Gastroesophageal sphincter (tissue), 4 donors: ENCODE measurements around the gene CFAP46. TPM values are rescaled to one million over a fixed set of nuclear protein-coding genes. Genes with fewer than 3 reads are reported as not detected.

Source experiments
- ATAC-seq: fragments of 150-250 bp; one replicate; pipeline ENCODE4 v1.9.1; 2016; ENCODE audit warnings: mild to moderate bottlenecking, moderate library complexity
- H3K27ac ChIP-seq, 4 donors: fragments of 200-600 bp; sonication (generic) in 3 of 4; 1 replicate in 3 of 4; 2 replicates in 1 of 4; pipeline ENCODE4 v1.5.1; 2016 to 2019
- H3K27me3 ChIP-seq: fragments of 200-600 bp; sonication (generic); one replicate; pipeline ENCODE4 v1.5.1; 2019
- H3K36me3 ChIP-seq, 2 donors: fragments of 200-600 bp; sonication (generic); one replicate each; pipeline ENCODE4 v1.5.1; 2019; ENCODE audit warnings: control low read depth in 1 of 2
- H3K4me1 ChIP-seq, 3 donors: fragments of 200-600 bp; sonication (generic); 1 replicate in 2 of 3; 2 replicates in 1 of 3; pipeline ENCODE4 v1.5.1; 2016 to 2019; ENCODE audit warnings: control low read depth in 2 of 3
- H3K4me3 ChIP-seq, 2 donors: fragments of 200-600 bp; sonication (generic); one replicate each; pipeline ENCODE4 v1.5.1; 2019; ENCODE audit warnings: mild to moderate bottlenecking in 1 of 2, moderate library complexity in 1 of 2
- H3K9me3 ChIP-seq, 3 donors: fragments of 200-600 bp; sonication (generic); one replicate each; pipeline ENCODE4 v1.5.1; 2017 to 2019; ENCODE audit warnings: control low read depth in 2 of 3
- CTCF ChIP-seq, 4 experiments: fragments of 200-600 bp in 2 of 4; fragments of 450-650 bp in 2 of 4; sonication (generic) in 1 of 4; IDR thresholded peaks; one replicate each; pipeline ENCODE4 v1.5.1; 2017 to 2019; ENCODE audit warnings: antibody characterized with exemption in 4 of 4, mild to moderate bottlenecking in 2 of 4, moderate library complexity in 2 of 4
- EP300 ChIP-seq: sonication (generic); formaldehyde crosslinking; IDR thresholded peaks from one replicate; pipeline ENCODE4 v1.6.1; 2017; ENCODE audit warnings: antibody characterized with exemption, mild to moderate bottlenecking
- POLR2A ChIP-seq, 2 donors: fragments of 450-650 bp; IDR thresholded peaks; one replicate each; pipeline ENCODE4 v1.6.1; 2017; ENCODE audit warnings: antibody characterized with exemption in 2 of 2, mild to moderate bottlenecking in 2 of 2, moderate library complexity in 1 of 2
- POLR2AphosphoS5 ChIP-seq: sonication (generic); formaldehyde crosslinking; IDR thresholded peaks from one replicate; pipeline ENCODE4 v1.6.1; 2017; ENCODE audit warnings: antibody characterized with exemption
- WGBS, 2 donors: methylation state at CpG; one replicate each; pipeline ENCODE4 v1.1.5; 2018; ENCODE audit warnings: low coverage in 1 of 2; 5-methylcytosine and 5-hydroxymethylcytosine counted together
- total RNA-seq, 4 donors: library from RNA; depleted of rRNA; stranded (reverse); fragments of >200 nt; gene quantifications; one replicate each; pipeline ENCODE4 v1.1.0, GENCODE V29; 2016

CFAP46 gene
- total RNA-seq, 4 donors from 2014 or later = 0.27 to 2.2 (median 0.30) TPM; not detected in 1

- 95% methylated on average over 4 of the region's 26 CpGs; no CpG with 5 or more reads in 1 of the 2 donors for WGBS, 2 donors
- TF ChIP-seq POLR2A (IDR thresholded peaks at IDR 0.05) (no peak), CTCF (IDR thresholded peaks at IDR 0.05) (no peak), EP300 (no peak), POLR2AphosphoS5 (no peak)
Observed at GRCh38 chr10:132913559-132914115, 28.7 kb downstream of the CFAP46 start.

GRCh38 chr10:132912713-132913558 is 29.4 kb downstream of the CFAP46 start:
- H3K4me1 ChIP-seq = no peaks in the 10 kb centered on the region
- no peak overlapping the region for H3K4me3 ChIP-seq
- no peaks in the 10 kb centered on the region for H3K9me3 ChIP-seq
- TF ChIP-seq POLR2A (IDR thresholded peaks at IDR 0.05) (no peak), EP300 (no peak), POLR2AphosphoS5 (no peak), CTCF (IDR thresholded peaks at IDR 0.05) (no peak)
- H3K27me3 ChIP-seq = peaks cover 33% of the 10 kb centered on the region
- no peaks in the 10 kb centered on the region for H3K36me3 ChIP-seq
- ATAC-seq = no peak
- no peak overlapping the region for H3K27ac ChIP-seq
- 60 to 71% methylated on average over 1 to 7 of the region's 46 CpGs for WGBS, 2 donors

More at GRCh38 chr10:132913559-132914115, 28.7 kb downstream of the CFAP46 start:
- no peak for ATAC-seq
- peaks cover 33% of the 10 kb centered on the region for H3K27me3 ChIP-seq
- H3K4me3 ChIP-seq = no peak overlapping the region
- no peaks in the 10 kb centered on the region for H3K9me3 ChIP-seq
- no peaks in the 10 kb centered on the region for H3K36me3 ChIP-seq
- no peak overlapping the region for H3K27ac ChIP-seq
- no peaks in the 10 kb centered on the region for H3K4me1 ChIP-seq

- Histone ChIP-seq H3K27ac (no peak overlapping the region), H3K4me3 (no peak overlapping the region), H3K36me3 (no peaks in the 10 kb centered on the region), H3K27me3 (peaks cover 33% of the 10 kb centered on the region), H3K4me1 (no peaks in the 10 kb centered on the region), H3K9me3 (no peaks in the 10 kb centered on the region)
- TF ChIP-seq POLR2A (IDR thresholded peaks at IDR 0.05) = no peak
- no peak for TF ChIP-seq CTCF (IDR thresholded peaks at IDR 0.05)
- no peak for TF ChIP-seq POLR2AphosphoS5
- no peak for TF ChIP-seq EP300
- ATAC-seq = no peak
- WGBS, 2 donors = 77 to 100% methylated on average over 1 to 6 of the region's 7 CpGs
Observed at GRCh38 chr10:132912225-132912712, 30.1 kb downstream of the CFAP46 start.

GRCh38 chr10:132911786-132912097 is 30.6 kb downstream of the CFAP46 start:
- no peaks in the 10 kb centered on the region for H3K4me1 ChIP-seq
- 36 to 50% methylated on average over 9 of the region's 9 CpGs for WGBS, 2 donors
- no peak for ATAC-seq
- TF ChIP-seq EP300 = no peak
- TF ChIP-seq CTCF (IDR thresholded peaks at IDR 0.05) = no peak
- TF ChIP-seq POLR2A (IDR thresholded peaks at IDR 0.05) = no peak
- no peak for TF ChIP-seq POLR2AphosphoS5
- no peaks in the 10 kb centered on the region for H3K36me3 ChIP-seq
- no peaks in the 10 kb centered on the region for H3K9me3 ChIP-seq
- no peak overlapping the region for H3K27ac ChIP-seq
- H3K4me3 ChIP-seq = no peak overlapping the region
- peaks cover 36% of the 10 kb centered on the region for H3K27me3 ChIP-seq
